ENCODE results near the gene GNA14. TPM values are rescaled to one million over a fixed set of nuclear protein-coding genes. Genes with fewer than 3 reads are reported as not detected.

Gene GNA14
- total and polyA plus RNA-seq, 2 donors (not counting 1 experiment from before 2014, with no cell fraction given), result 0.50 to 0.52 TPM

- Histone ChIP-seq H3K36me3 (ENCODE audit: control insufficient read depth, insufficient read depth, low read length) (no peaks in the 10 kb centered on the region), H3K4me1 (ENCODE audit: control insufficient read depth, extremely low read depth, insufficient read depth, low read length) (no peaks in the 10 kb centered on the region), H3K4me2 (ENCODE audit: extremely low read depth, insufficient read depth, low read length) (no peak overlapping the region), H4K20me1 (ENCODE audit: control insufficient read depth, extremely low read depth, insufficient read depth, low read length) (no peaks in the 10 kb centered on the region), H3K79me2 (ENCODE audit: control insufficient read depth, insufficient read depth, low read length) (no peaks in the 10 kb centered on the region), H3K27me3 (ENCODE audit: control insufficient read depth, insufficient read depth, low read length) (no peaks in the 10 kb centered on the region), H2AFZ (ENCODE audit: low read length) (no peak overlapping the region), H3K9ac (ENCODE audit: insufficient read depth, low read length) (no peak overlapping the region), H3K4me3 (replicated peaks in 1 of 4; ENCODE audit: control extremely low read depth in 1 of 4, insufficient read depth in 1 of 4, low read depth in 3 of 4, low read length in 4 of 4) (no peak overlapping the region), H3K27ac (ENCODE audit: insufficient read depth, low read length) (no peak overlapping the region), H3K9me3 (ENCODE audit: control insufficient read depth, insufficient read depth, low read depth, low read length) (no peaks in the 10 kb centered on the region)
- TF ChIP-seq CTCF (conservative IDR thresholded peaks at IDR 0.05 in 1 of 2, IDR thresholded peaks at IDR 0.05 in 1 of 2; ENCODE audit: low read depth in 1 of 2, low read length in 2 of 2), result no peak
- no peak for TF ChIP-seq EZH2 (IDR thresholded peaks at IDR 0.05; ENCODE audit: low read length, missing control alignments)
- DNase-seq (ENCODE audit: low read depth in 2 of 2), result no peak
Observed at GRCh38 chr9:77672183-77672582, 24.1 kb upstream of the GNA14 start.

- H3K79me2 ChIP-seq (ENCODE audit: control insufficient read depth, insufficient read depth, low read length), result no peaks in the 10 kb centered on the region
- no peak for DNase-seq (ENCODE audit: low read depth in 2 of 2)
- no peak overlapping the region for H3K4me2 ChIP-seq (ENCODE audit: extremely low read depth, insufficient read depth, low read length)
- no peak overlapping the region for H2AFZ ChIP-seq (ENCODE audit: low read length)
- no peaks in the 10 kb centered on the region for H3K36me3 ChIP-seq (ENCODE audit: control insufficient read depth, insufficient read depth, low read length)
- H4K20me1 ChIP-seq (ENCODE audit: control insufficient read depth, extremely low read depth, insufficient read depth, low read length), result no peaks in the 10 kb centered on the region
- no peaks in the 10 kb centered on the region for H3K4me1 ChIP-seq (ENCODE audit: control insufficient read depth, extremely low read depth, insufficient read depth, low read length)
- no peak overlapping the region for H3K4me3 ChIP-seq (replicated peaks in 1 of 4; ENCODE audit: control extremely low read depth in 1 of 4, insufficient read depth in 1 of 4, low read depth in 3 of 4, low read length in 4 of 4)
- no peak overlapping the region for H3K9ac ChIP-seq (ENCODE audit: insufficient read depth, low read length)
- TF ChIP-seq EZH2 (IDR thresholded peaks at IDR 0.05; ENCODE audit: low read length, missing control alignments) (no peak), CTCF (conservative IDR thresholded peaks at IDR 0.05 in 1 of 2, IDR thresholded peaks at IDR 0.05 in 1 of 2; ENCODE audit: low read depth in 1 of 2, low read length in 2 of 2) (no peak)
- no peaks in the 10 kb centered on the region for H3K9me3 ChIP-seq (ENCODE audit: control insufficient read depth, insufficient read depth, low read depth, low read length)
- no peaks in the 10 kb centered on the region for H3K27me3 ChIP-seq (ENCODE audit: control insufficient read depth, insufficient read depth, low read length)
- H3K27ac ChIP-seq (ENCODE audit: insufficient read depth, low read length), result no peak overlapping the region
Observed at GRCh38 chr9:77667151-77667550, 19.0 kb upstream of the GNA14 start.

GRCh38 chr9:77663754-77664153 lies 15.6 kb upstream of the GNA14 start:
- H3K9ac ChIP-seq (ENCODE audit: insufficient read depth, low read length), result no peak overlapping the region
- peak overlapping the region; percentile 19 for H2AFZ ChIP-seq (ENCODE audit: low read length)
- peak; percentile 45 to 52 for DNase-seq (ENCODE audit: low read depth in 2 of 2)
- H4K20me1 ChIP-seq (ENCODE audit: control insufficient read depth, extremely low read depth, insufficient read depth, low read length), result no peaks in the 10 kb centered on the region
- H3K9me3 ChIP-seq (ENCODE audit: control insufficient read depth, insufficient read depth, low read depth, low read length), result no peaks in the 10 kb centered on the region
- no peaks in the 10 kb centered on the region for H3K4me1 ChIP-seq (ENCODE audit: control insufficient read depth, extremely low read depth, insufficient read depth, low read length)
- H3K27ac ChIP-seq (ENCODE audit: insufficient read depth, low read length), result no peak overlapping the region
- H3K27me3 ChIP-seq (ENCODE audit: control insufficient read depth, insufficient read depth, low read length), result no peaks in the 10 kb centered on the region
- TF ChIP-seq CTCF (conservative IDR thresholded peaks at IDR 0.05 in 1 of 2, IDR thresholded peaks at IDR 0.05 in 1 of 2; ENCODE audit: low read depth in 1 of 2, low read length in 2 of 2) (no peak), EZH2 (IDR thresholded peaks at IDR 0.05; ENCODE audit: low read length, missing control alignments) (no peak)
- H3K36me3 ChIP-seq (ENCODE audit: control insufficient read depth, insufficient read depth, low read length), result no peaks in the 10 kb centered on the region
- no peaks in the 10 kb centered on the region for H3K79me2 ChIP-seq (ENCODE audit: control insufficient read depth, insufficient read depth, low read length)
- H3K4me3 ChIP-seq (replicated peaks in 1 of 4; ENCODE audit: control extremely low read depth in 1 of 4, insufficient read depth in 1 of 4, low read depth in 3 of 4, low read length in 4 of 4), result no peak overlapping the region
- H3K4me2 ChIP-seq (ENCODE audit: extremely low read depth, insufficient read depth, low read length), result peak overlapping the region; percentile 9

Measured in fibroblast of lung (primary cell).